GM13976 (cell line): ENCODE results near the gene OR2S2.

Experiments used
- DNase-seq: peaks from one replicate; pipeline ENCODE4 v3.0.0; 2012; ENCODE audit warnings: low spot score
- CTCF ChIP-seq: IDR thresholded peaks from 2 replicates; pipeline ENCODE4 v1.5.1; 2012; ENCODE audit warnings: borderline replicate concordance, mild to moderate bottlenecking; ENCODE audit not compliant: insufficient read depth; ENCODE audit errors: extremely low read depth, missing control alignments, control extremely low read depth
- in situ Hi-C: fragments of 300-500 bp; cut with MboI; formaldehyde crosslinking; loops from one replicate; pipeline ENCODE4 v1.12.0; 2022; ENCODE audit warnings: low sequenced_read_pairs, mixed read lengths, inconsistent platforms; ENCODE audit not compliant: unreplicated experiment

The OR2S2 gene

GRCh38 chr9:35980289-35981011, 22.5 kb upstream of the OR2S2 start:
- in situ Hi-C loops = no loop called here

DNA sequence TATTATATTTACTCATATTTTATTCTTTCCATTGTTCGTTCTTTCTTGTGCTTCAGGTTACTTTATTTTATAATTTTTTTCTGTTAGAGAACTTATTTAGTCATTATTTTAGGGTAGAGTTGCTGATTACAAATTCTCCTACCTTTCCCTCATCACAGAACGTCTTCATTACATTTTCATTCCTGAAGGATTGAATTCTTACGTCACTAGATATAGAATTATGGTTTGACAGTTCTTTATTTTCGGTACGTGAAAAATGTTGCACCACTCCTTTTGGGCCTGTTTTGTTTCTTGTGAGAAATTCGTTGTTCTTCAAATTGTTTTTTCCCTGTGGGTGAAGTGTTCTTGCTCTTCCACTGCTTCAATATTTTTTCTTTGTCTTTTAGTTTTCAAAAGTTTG, 20.8 kb upstream of the OR2S2 start:
- no peak for DNase-seq
- no peak for TF ChIP-seq CTCF
- in situ Hi-C loops = no loop called here

More at GRCh38 chr9:35980289-35981011, 22.5 kb upstream of the OR2S2 start:
- no peak for TF ChIP-seq CTCF
- no peak for DNase-seq

DNA sequence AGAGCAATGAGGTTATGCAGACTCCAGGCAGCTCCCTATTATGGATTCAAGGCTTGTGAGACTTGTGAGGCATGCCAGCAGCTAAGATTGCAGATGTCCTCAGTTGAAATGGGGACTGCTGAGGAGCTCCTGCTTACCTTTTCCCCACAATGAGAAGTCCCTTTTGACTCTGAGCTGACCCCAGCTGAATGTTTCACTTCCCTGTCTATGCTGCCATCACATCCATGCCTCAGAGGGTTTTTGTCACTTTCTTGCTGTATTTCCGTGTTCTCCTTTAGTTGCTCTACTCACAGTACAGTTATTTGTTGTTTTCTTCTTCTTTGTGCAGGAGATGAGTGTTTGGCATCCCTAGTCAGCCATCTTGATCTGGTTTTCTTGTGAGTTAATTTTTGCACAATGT, 18.8 kb upstream of the OR2S2 start:
- in situ Hi-C loops = no loop called here
- DNase-seq = peak; percentile 46
- no peak for TF ChIP-seq CTCF

GRCh38 chr9:35974800-35975199, 16.8 kb upstream of the OR2S2 start:
- TF ChIP-seq CTCF = no peak
- no peak for DNase-seq
- in situ Hi-C loops = no loop called here

GRCh38 chr9:35972093-35972492, 14.1 kb upstream of the OR2S2 start:
- in situ Hi-C loops = no loop called here
- TF ChIP-seq CTCF = no peak
- no peak for DNase-seq

- TF ChIP-seq CTCF = no peak
- DNase-seq = no peak
- in situ Hi-C loops = no loop called here
Observed at GRCh38 chr9:35967042-35967441, 9.1 kb upstream of the OR2S2 start.
